Kidney glomerular epithelial cell (primary cell): ENCODE measurements around the gene TBRG1.
A peak's percentile ranks its signal among the peaks of the same experiment; 100 is the strongest.

Source experiments
- DNase-seq: peaks from one replicate; lab custom pipeline; 2025; lab: John Stamatoyannopoulos, UW

Gene TBRG1

DNA sequence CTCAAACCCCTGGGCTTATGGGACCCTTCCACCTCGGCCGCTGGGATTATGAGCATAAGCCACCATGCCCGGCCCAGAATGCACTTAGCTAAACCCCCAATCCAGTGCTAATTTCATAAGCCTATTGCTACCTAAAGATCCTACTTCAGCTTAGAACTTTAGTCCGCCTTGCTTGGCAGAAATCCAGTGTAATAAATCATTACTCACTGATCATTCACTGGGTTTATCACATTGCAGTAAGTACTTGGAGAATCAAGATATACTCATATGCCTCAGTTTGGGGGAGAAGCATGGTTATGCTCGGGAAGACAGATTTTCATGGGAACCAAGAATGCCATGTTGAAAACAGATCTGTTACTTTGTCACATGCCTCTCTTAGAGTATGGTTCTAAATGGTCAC is 3.8 kb upstream of the TBRG1 start:
- no peak for DNase-seq

DNA sequence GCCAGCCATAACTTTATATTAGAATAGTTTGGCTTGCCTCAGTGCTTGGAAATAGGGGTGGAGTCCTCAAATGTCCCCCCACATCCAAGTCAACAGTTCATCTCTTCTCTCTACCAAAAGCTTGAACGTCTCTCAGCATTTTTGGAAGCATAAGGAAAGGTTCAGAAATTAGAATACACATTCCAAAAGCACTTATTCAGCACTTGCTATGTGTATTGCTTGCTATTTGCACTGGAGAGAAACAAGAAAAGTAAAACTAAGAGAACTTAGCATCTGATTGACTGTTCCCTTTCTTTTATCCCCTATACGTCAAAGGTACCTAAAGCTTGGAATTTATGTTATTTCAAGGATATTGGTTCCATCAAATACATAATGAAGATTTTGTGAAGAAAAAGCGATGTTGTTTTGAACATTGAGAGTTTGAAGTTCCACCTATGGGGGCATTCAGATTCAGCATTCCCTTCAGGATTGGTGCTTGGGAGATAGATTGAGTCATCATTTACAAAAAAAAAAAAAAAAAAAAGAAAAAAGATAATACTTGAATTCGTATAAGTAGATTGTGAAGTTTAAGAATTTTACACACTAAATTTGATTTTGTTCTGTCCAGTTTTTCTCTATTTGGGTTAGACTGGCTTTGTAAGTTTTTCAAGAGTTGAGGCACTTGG is 1.3 kb downstream of the TBRG1 start:
- DNase-seq: no peak

DNA sequence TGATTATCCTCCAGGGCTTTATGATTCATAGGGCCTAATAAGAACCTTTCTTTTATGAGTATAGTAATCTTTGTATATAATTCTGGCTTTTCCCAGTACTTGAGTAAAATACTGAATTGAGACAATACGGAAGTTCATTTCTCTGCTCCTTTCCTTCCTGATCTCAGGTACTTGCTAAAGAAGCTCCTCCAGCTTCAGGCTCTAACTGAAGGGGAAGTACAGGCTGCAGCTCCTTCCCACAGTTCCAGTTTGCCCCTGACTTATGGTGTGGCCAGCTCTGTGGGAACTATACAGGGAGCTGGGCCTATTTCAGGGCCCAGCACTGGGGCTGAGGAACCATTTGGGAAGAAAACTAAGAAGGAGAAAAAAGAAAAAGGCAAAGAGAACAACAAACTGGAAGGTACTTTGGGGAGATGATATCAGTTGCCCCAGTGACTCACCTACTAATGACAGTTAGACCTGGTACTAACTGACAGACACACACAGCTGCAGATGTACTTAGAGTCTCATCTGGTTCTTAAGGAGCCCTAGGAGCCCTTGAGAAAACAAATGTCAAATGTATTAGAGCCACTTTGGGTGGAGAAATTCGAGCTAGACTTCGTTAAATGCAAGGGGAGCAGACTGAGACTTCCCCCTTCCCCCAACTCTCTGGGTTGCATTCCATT is 3.0 kb downstream of the TBRG1 start:
- no peak for DNase-seq

DNA sequence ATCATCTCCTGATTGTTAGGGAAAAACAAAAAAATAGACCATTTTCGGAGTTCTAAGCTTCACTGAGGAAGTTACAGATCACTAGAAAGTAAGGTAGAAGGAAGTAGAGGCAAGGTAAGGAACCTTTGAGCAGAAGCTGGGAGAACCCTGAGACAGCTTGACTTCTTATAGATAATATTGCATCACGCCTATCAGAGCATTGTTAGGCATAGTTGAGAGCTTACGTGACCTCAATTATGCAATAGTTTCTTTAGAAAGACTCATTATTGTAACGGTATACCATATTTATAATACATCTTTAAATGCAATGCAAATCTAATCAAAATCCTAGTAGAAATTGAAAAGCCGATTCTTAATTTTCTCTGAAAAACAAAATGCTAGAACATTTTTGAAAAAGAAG is 4.9 kb downstream of the TBRG1 start:
- no peak for DNase-seq

DNA sequence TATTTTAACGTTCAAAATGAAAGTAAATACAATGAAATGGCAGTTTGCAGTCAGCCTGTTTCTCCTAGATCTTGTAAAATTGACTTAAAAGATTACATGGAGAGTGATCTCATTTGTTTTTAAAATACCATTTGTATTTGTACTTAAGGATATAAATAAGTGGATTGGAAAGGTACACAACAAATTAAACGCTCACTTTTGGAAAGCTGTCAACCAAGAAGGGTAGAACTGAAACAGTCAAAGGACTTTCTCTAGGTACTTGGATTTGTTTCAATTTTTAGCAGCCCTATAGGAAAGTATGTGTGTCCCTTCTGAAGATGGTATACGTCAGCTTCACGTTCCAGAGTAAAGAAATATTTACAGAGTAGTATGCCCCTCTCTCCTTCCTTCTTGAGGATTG is 7.3 kb downstream of the TBRG1 start:
- no peak for DNase-seq

DNA sequence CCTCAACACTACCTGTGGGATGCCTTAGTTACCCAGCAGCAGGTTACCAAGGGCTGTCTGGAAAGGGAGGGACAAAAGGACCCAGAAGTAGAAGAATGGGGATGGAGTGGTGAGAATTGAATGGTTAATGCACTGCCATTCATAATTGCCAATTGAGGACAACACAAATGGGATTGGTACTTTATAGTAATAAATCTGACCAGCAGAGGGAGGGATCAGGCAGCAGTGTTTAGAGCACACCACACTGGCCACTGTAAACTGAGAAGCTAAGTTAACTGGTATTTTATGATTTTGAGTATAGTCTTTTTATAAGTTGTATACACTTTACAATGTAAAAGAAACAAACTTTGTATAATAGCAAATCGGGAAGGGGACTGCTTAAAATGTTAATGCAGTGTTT is 10.7 kb downstream of the TBRG1 start:
- no peak for DNase-seq

DNA sequence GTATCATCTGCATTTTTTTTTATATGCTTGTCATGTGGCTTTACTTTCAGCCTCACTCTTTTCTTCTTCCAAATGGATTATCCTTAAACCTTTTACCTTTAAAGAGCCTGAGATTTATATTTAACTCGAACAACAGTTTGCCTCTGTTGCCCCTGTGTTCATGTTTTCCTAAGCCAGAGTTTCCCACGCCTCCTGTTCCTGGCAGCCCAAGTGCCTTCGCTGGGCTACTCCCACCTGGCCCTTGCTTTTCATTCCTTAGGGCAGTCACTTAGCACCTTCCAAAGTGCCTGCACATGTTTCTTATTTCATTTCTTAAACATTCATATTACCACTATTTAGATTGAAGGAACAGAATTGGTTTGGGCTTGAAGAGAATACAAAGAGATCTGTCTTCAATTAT is 13.3 kb downstream of the TBRG1 start:
- no peak for DNase-seq

DNA sequence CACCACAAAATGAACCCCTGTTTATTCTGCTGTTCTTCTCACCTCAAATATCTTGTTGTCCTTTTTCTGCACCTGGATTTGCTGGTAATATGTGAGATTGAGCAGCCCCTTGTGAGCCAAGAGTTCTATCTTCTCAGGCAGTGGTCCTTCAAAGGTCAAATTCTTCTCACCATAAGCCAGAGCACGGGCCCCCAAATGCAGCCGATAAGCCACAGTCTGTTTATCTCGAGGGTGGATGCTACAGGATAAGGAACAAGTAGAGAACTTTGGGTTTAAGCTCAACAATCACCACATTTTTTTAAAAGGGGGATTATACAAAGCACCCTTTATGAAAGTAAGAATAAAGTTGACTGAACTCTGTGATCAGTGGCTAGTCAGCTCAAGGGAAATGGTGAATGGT is 15.8 kb downstream of the TBRG1 start:
- DNase-seq: no peak

DNA sequence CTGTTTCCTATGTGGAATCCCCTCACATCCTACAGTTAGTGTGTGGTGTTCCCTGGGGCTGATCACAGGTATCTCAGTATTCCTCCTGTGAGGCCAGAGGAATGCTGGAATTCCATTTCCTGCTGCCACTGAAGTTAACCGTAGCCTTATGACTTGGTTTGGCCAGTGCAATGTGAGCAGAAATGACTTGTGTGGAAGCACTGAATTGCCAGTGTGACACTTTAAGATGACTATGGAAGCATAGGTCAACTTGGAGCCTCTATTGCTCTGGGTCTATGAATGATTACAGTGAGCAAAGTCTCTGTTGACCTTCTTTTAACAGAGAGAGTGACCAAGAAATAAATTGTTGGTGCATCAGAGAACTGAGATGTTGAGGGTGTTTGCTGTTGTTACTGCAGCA is 16.5 kb downstream of the TBRG1 start:
- DNase-seq: no peak

DNA sequence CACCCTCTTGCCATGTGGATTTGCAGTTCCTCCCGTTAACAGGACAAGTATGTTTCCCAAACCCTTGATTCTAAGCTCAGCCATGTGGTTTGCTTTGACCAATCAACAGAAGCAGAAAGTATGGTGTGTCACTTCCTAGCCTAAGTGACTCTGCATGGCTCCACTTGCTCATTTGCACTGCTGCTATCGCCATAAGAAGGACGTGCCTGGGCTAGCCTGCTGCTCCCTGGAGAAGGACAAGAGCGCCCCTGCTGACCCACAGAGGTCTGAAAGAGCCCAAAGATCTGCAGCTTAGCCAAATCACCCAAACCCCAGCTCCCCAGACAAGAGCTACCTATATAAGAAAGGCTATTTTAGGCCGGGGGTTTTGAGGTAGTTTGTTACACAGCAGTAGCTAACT is 18.0 kb downstream of the TBRG1 start:
- DNase-seq: no peak

DNA sequence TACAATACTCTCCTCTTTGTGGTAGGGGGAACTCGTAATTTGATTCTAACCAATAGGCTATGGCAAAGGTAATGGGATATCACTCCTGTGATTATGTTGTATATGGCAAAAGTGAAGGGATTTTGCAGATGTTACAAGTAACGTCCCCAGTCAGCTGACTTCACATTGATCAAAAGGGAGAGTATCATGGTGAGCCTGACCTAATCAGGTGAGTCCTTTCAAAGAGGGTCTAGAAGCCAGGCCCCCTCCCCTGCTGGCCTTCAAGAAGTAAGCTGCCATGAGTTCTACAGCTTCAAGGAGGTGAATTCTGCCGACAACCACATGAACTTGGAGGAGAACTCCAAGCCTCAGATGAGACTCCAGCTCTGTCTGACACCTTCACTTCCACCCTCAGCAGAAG is 20.0 kb downstream of the TBRG1 start:
- DNase-seq: no peak

DNA sequence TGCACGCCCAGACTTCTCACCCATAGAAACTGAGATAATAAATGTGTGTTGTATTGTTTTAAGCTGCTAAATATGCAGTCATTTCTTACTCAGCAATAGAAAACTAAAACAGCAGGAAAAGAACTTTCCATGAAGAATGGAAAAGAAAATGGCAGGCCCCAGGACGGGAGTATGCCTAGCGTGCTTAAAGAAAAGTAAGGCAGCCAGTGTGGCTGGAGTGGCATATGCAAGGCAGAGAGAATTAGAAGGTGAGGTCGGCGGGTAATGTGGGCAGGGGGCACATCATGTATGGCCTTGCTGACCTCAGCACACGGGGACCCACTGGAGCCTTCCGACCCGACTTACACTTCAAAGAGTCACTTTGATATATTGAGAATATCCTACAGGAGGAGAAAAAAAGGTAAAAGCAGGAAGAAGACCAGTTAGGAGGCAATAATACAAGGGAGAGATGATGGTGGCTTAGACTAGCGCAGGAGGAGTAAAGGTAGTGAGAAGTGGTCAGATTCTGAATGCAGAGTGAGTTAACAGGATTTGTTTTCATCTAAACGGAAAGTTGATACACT is 20.5 kb downstream of the TBRG1 start:
- no peak for DNase-seq

DNA sequence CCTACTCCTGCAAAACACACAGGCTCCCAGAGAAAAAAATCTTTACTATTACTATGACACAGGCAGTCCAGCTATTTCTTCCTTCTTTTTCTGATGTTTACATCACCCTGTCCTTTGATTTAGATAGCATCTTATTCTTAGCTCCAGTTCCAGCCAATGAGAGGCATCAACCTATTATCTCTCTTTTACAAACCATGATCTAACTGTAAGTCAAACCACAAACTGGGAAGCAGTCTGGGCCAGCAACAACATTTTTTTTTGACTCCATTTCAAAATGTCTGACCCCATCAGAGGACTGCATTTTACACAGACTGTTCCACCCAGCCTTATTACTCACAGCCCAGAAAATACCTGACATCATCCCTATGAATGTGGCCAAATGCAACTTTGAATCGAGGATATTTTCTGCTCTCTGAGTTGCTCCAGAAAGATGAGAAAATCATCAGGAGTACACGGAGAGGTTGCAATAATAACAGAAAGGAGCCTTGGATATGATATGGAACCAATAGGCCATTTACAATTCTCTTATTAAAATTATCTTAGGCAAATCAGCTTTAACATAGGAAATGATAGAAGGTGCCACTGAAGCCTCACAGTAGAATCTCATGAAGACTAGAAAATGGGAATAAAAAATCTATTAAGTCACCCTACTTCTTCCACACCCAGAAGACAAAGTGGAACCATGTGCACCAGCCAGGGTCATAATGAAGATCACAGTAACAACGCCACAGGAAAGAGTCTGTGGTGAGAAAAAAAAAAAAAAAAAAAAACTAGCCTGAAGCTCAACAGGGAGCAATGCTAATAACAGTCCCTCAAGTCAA is 21.2 kb downstream of the TBRG1 start:
- DNase-seq: peak; percentile 50

DNA sequence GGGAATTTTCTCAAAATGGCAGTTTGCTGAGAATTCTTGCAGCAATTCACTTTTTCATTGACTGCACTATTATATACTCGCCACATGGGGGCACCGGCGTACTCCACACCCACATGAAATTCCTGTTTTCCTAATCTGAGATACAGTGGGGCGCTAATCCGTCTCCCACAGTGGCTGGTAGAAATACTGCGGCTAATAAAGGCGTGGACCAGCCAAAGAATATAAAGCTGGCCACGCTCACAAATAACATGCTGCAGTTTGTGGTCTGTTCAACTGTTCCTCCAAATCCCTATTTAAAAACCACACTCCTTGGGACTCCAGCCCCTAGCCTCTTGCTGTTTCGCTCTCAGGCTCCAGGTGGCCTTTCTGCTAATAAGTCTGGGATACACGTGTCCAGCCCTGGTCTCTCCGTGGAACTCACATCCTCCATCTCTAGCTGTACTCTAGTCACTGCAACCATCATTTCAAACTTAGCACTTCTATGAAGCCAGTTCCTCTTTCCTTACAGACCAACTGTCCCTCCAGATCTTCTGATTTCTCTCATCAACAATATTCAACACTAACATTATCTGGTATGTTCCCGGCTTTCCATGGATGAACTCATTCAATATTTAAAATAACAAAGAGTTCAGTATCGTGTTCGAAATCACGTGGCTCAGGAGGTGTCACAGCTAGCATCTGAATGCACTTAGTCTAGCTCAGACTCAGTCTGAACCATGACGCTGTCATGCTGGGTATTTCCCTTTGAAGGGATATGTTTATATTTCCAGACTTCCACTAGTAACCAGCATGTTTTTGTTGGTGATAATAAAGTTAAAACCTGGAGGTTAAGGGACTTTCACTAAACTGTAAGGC is 22.0 kb downstream of the TBRG1 start:
- peak; percentile 80 for DNase-seq

DNA sequence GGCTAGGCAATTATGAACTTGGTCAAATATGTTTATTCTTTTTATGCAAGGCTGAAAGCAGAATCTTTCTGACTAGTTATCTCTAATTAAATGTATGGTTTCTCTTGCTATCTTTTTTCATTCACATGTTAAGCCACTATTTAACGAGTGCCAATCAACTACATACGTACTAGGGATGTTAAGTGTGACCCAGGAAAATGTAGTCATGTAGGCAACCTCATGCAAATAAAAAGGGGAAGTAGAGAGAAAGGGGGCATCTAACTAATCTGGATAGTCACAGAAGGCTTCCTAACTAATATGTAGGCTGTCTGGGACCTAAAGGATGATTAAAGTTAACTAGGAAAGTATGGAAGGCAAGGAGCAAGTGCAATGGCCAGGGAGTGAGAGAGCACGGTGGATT is 23.5 kb downstream of the TBRG1 start:
- no peak for DNase-seq

DNA sequence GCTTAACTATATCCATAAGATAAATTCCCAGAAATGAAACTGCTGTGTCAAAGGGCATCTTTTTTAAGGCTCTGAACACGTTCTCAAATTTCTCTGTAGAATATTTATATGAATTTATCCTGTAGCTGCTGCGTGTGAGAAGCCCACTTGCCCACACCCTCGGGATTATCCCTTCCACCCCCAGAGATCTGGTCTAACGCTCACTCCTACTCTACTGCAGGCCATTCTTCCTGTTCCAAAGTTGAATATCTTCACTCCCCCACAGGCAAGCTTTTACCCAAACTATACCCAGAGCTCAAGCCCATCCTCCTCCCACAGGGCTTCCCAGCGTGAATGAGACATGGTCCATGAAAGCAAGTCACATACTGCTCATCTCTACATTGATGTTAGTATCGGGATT is 25.9 kb downstream of the TBRG1 start:
- no peak for DNase-seq

DNA sequence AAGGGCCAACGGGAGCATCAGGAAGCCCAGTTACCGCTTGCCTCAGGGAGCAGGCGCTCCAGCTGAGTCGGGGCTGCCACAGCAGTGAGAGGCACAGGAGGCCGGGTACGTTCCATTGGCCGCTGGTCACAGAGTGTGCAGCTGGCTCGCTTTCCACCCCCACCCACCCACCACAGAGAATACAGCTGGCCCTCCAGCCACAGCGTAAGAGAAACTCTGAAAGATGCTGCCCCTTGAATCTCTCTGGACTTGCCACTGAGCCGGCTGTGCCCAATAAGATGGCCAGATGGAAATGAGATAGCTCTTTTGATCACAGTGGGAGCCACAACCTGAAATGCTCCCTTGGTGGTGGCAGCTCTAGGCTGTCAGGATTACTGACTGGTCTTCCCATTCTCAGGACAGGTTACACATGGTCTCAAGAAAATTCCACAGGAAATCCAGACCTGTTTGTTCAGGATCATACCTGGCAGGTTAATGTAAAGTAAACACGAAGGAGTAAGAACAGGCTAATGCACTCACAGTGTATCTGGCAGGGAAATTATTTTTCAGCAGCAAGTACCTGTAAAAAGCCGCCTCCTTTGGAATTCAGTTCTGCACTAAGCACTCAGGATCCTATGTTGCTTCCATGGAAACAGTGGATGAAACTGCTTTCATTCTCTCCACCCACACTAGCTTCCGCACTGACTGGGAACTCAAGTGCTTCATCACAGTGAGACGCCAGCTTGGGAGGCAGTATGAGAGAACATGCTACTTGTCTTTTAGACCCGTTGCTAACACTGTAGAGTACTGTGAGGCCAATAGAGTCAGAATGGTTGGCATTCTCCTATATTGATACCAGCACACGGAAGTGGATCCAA is 34.3 kb downstream of the TBRG1 start:
- no peak for DNase-seq

DNA sequence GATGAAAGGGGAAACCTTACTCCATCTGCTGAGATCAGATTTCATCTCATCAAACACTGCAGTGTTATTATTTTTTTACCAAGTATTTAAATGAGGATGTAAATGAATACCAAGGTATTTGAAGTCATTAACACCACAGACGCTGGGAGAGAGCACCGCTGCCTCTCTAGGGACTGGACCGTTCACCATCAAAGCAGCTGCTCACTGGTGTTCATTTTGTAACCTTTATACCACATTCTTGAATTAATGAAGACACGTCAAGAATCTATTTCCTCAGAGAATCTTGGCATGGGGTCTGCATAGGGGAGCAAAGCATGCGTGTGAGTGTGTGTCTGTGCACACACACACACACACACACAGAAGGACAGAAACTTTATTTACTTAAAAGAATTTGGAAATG is 35.2 kb downstream of the TBRG1 start:
- DNase-seq: no peak

DNA sequence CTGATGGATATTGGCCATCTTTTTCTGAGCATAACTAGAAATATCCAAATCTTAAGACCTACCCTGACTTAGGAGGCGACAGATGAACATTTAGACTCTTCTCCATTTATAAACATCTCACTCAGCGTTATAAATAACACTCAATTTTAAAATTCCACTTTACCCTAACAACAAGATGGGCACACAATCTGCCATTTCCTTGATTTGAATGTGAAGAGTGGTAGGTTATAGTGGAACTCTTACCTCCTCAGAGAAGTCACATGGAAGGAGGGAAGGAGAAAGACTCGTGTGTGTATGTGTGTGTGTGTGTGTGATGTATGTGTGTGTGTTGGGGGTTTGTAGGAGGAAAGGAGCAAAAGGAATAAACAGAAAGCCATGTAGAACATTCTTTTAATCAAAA is 35.8 kb downstream of the TBRG1 start:
- no peak for DNase-seq

DNA sequence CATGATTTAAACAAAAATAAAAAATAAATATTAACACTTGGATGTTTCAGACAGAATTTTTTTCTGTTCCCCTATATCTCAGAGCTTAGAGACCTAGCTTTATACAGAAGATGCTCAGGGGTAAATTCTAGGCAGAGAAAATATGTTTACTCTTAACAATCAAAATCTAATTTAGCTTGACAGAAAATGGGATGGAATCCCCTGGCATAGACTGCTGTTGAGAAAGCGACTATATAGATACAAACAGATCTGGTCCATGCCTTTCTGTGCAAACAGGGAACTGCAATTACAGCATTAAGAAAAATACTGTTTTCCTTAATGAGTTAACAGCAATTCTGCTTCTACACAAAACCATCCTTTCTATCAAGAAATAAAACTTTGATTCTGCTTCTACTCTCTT is 36.3 kb downstream of the TBRG1 start:
- DNase-seq: no peak

DNA sequence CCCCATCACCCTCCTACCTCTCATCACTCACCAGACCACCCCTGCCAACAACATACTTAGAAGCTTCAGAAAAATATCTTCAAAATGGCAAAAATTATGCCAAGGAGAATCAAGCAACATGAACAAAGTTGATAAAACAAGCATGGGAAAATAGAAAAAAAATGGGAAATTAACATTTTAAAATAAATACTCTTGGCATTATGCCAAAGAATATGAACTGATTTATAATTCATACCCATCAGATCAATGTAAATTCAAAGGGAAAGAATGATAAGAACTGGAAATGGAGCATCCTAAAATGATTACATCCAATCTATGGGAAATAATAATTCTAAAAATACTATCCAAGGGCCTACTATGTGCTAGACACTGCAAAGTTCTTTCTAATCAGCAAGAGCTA is 38.9 kb downstream of the TBRG1 start:
- DNase-seq: no peak
